Loucy (cell line): Measurements from ENCODE around the gene GALR2.

ENCODE experiments used
- H2AFZ ChIP-seq: fragments of 200-600 bp; sonication (generic); 2 replicates; pipeline ENCODE4 v1.6.0; 2016; ENCODE audit warnings: antibody characterized with exemption, mild to moderate bottlenecking, low read length, moderate library complexity
- H3F3A ChIP-seq: fragments of 200-600 bp; 2 replicates; pipeline ENCODE4 v1.6.0; 2016; ENCODE audit warnings: antibody characterized with exemption, low read depth, mild to moderate bottlenecking
- H3K27me3 ChIP-seq: fragments of 200-600 bp; sonication (generic); 2 replicates; pipeline ENCODE4 v1.6.1; 2014; ENCODE audit warnings: low read length, mild to moderate bottlenecking; ENCODE audit not compliant: insufficient read depth, poor library complexity, severe bottlenecking
- H3K36me3 ChIP-seq: fragments of 200-600 bp; sonication (generic); 2 replicates; pipeline ENCODE4 v1.6.1; 2016; ENCODE audit warnings: low read length; ENCODE audit not compliant: insufficient read depth
- H3K4me1 ChIP-seq: fragments of 200-600 bp; sonication (generic); 2 replicates; pipeline ENCODE4 v1.5.1; 2014; ENCODE audit warnings: low read length, mild to moderate bottlenecking; ENCODE audit not compliant: insufficient read depth, poor library complexity, severe bottlenecking
- H3K4me2 ChIP-seq: fragments of 200-600 bp; sonication (generic); 2 replicates; pipeline ENCODE4 v1.6.0; 2014; ENCODE audit warnings: antibody characterized with exemption, low read length, low read depth, mild to moderate bottlenecking; ENCODE audit not compliant: poor library complexity, severe bottlenecking
- H3K4me3 ChIP-seq: fragments of 200-600 bp; sonication (generic); 2 replicates; pipeline ENCODE4 v1.5.1; 2014; ENCODE audit warnings: low read length, mild to moderate bottlenecking, mixed read lengths; ENCODE audit not compliant: poor library complexity, severe bottlenecking
- H3K79me2 ChIP-seq: fragments of 200-600 bp; sonication (generic); 2 replicates; pipeline ENCODE4 v1.6.1; 2014; ENCODE audit warnings: low read length; ENCODE audit not compliant: insufficient read depth
- H3K9ac ChIP-seq: fragments of 200-600 bp; sonication (generic); 2 replicates; pipeline ENCODE4 v1.6.0; 2014; ENCODE audit warnings: mild to moderate bottlenecking, low read depth, low read length, moderate library complexity; ENCODE audit not compliant: poor library complexity, severe bottlenecking
- H3K9me2 ChIP-seq: fragments of 200-600 bp; sonication (generic); replicated peaks from 2 replicates; pipeline ENCODE4 v1.6.1; 2016; ENCODE audit warnings: low read depth, low read length, mixed read lengths
- H3K9me3 ChIP-seq: fragments of 200-600 bp; sonication (generic); 2 replicates; pipeline ENCODE4 v1.6.1; 2014; ENCODE audit warnings: mild to moderate bottlenecking, antibody characterized with exemption, low read length, low read depth; ENCODE audit not compliant: insufficient read depth
- H4K20me1 ChIP-seq: fragments of 200-600 bp; sonication (generic); 2 replicates; pipeline ENCODE4 v1.6.0; 2014; ENCODE audit warnings: antibody characterized with exemption, low read length, mild to moderate bottlenecking; ENCODE audit not compliant: insufficient read depth, poor library complexity, severe bottlenecking
- EZH2phosphoT487 ChIP-seq: fragments of 200-600 bp; IDR thresholded peaks from 2 replicates; pipeline ENCODE4 v1.6.1; 2018; ENCODE audit warnings: antibody characterized with exemption, mild to moderate bottlenecking, moderate library complexity, borderline replicate concordance
- TF ChIP-seq, protein P1 (sequence below): fragments of 200-600 bp; sonication (generic); conservative IDR thresholded peaks from 2 replicates; pipeline ENCODE4 v1.5.1; 2014; ENCODE audit warnings: mild to moderate bottlenecking, antibody characterized with exemption, low read length

GALR2 gene

DNA sequence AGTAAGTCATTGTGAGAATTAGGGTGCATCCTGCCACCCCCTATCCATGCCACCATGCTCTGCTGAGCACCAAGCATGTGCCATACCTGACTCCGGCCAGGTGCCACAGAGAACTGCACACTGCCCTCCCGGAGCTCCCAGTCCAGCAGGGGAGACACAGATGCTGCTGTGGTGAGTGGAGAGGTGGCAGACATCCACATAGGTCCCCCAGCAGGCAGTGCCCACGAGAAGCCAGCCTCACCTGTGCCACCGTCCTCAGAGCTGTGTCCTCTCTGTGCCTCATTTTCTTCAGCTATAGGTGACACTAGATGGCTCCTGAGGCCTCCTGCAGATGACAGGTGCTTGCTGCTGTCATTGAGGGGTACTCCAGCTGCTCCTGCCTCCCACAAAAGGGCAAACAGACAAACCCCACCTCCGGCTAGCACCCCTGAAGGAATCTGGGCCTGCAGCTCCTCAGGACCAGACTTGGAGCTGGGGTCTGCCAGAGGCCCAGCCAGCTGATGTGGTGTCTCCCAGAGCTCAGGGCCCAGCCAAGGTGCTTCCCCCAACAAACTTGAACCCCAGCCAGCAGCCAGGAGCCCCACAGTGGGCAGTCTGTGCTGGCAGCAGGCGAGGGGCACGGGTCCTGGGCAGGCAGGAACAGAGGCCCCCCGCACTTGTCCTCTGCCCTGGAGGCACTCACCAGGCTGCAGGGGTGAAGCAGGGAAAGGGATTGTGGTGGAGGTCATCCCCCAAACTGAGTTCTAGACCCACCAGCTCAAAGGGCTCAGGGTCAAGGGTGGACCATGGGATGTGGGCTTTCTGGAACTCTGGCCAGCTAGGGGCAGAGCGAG lies 49.4 kb downstream of the GALR2 start:
- Histone ChIP-seq H3K4me2 (no peak overlapping the region), H3K4me1 (no peaks in the 10 kb centered on the region), H3K4me3 (no peak overlapping the region), H3K9me2 (no peaks in the 10 kb centered on the region), H3K9me3 (no peaks in the 10 kb centered on the region), H4K20me1 (no peaks in the 10 kb centered on the region), H3K36me3 (no peaks in the 10 kb centered on the region), H3K9ac (no peak overlapping the region), H3K27me3 (no peaks in the 10 kb centered on the region), H3F3A (no peaks in the 10 kb centered on the region), H3K79me2 (no peaks in the 10 kb centered on the region), H2AFZ (no peak overlapping the region)
- TF ChIP-seq EZH2phosphoT487 = no peak
- TF ChIP-seq, protein P1, sequence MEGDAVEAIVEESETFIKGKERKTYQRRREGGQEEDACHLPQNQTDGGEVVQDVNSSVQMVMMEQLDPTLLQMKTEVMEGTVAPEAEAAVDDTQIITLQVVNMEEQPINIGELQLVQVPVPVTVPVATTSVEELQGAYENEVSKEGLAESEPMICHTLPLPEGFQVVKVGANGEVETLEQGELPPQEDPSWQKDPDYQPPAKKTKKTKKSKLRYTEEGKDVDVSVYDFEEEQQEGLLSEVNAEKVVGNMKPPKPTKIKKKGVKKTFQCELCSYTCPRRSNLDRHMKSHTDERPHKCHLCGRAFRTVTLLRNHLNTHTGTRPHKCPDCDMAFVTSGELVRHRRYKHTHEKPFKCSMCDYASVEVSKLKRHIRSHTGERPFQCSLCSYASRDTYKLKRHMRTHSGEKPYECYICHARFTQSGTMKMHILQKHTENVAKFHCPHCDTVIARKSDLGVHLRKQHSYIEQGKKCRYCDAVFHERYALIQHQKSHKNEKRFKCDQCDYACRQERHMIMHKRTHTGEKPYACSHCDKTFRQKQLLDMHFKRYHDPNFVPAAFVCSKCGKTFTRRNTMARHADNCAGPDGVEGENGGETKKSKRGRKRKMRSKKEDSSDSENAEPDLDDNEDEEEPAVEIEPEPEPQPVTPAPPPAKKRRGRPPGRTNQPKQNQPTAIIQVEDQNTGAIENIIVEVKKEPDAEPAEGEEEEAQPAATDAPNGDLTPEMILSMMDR = no peak

DNA sequence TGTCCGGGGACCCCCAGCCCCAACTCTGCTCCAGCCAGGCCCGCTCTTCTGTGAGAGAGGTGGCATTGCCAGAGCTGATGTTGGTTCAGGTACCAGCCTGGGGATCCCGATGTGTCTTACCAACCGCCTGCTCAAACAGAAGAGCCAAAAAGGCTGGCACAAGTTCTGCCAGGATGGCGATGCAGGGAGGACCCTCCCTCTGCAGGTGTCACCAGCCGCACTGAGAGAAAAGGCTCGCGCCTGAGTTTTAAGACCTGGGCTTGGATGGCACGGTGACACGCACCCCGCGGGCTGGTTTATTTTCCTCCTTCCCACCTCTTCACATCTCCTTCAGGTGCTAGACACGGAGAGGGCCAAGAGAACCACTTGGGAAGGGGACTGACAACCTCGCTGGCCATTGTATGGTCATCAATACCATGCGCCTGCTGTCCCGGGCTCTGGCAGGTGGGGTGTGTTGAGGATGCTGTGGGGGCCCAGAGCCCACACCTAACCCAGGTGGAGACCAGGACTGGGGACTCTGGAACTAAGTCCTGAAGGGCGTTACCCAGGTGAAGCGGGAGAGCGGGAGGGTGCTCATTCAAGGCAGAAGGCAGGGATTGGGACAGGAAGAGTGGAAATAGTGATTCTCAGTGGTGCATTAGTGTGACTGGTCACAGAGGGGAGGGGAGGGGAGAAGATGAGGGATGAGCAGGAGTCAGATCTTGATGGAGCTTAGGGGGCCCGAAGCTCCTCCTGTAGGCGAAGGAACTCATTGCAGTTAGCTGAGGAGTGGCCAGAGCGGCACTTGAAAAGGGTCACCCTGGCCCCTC lies 50.2 kb downstream of the GALR2 start:
- no peaks in the 10 kb centered on the region for H3K4me1 ChIP-seq
- no peaks in the 10 kb centered on the region for H3K9me3 ChIP-seq

DNA sequence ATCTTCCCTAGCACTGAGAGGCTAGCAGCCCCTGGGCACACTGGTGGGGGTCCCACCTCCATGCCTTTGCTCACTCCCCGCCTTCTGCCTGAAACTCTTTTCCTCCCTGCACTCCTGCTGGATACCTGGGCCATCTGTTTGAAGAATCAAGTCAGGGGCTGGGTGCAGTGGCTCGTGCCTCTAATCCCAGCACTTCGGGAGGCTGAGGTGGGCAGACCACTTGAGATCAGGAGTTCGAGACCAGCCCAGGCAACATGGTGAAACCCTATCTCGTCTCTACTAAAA lies 50.8 kb downstream of the GALR2 start:
- Histone ChIP-seq H3K9ac (no peak overlapping the region), H3K79me2 (no peaks in the 10 kb centered on the region), H3K4me3 (no peak overlapping the region), H2AFZ (no peak overlapping the region), H3F3A (no peaks in the 10 kb centered on the region), H3K27me3 (no peaks in the 10 kb centered on the region), H3K9me2 (no peaks in the 10 kb centered on the region), H3K4me1 (no peaks in the 10 kb centered on the region), H3K9me3 (no peaks in the 10 kb centered on the region), H3K4me2 (no peak overlapping the region), H4K20me1 (no peaks in the 10 kb centered on the region), H3K36me3 (no peaks in the 10 kb centered on the region)
- TF ChIP-seq EZH2phosphoT487 = no peak
- TF ChIP-seq, protein P1 = no peak

More for the DNA sequence above, 50.2 kb downstream of the GALR2 start:
- no peaks in the 10 kb centered on the region for H3K79me2 ChIP-seq
- TF ChIP-seq, protein P1 = peak; percentile 48
- TF ChIP-seq EZH2phosphoT487 = no peak
- no peak overlapping the region for H3K4me3 ChIP-seq
- no peaks in the 10 kb centered on the region for H4K20me1 ChIP-seq
- no peak overlapping the region for H3K4me2 ChIP-seq
- no peaks in the 10 kb centered on the region for H3K9me2 ChIP-seq
- H3F3A ChIP-seq = no peaks in the 10 kb centered on the region
- no peaks in the 10 kb centered on the region for H3K36me3 ChIP-seq
- H2AFZ ChIP-seq = no peak overlapping the region
- no peaks in the 10 kb centered on the region for H3K27me3 ChIP-seq
- no peak overlapping the region for H3K9ac ChIP-seq
